Kidney epithelial cell (primary cell): Measurements from ENCODE around the gene MMRN1. TPM values are rescaled to one million over a fixed set of nuclear protein-coding genes. Genes with fewer than 3 reads are reported as not detected.

Experiments used
- DNase-seq: peaks from one replicate; pipeline ENCODE4 v3.0.0-alpha.2; 2010; ENCODE audit warnings: low read depth
- H3K27me3 ChIP-seq: 2 replicates; pipeline ENCODE4 v1.6.0; 2011; ENCODE audit warnings: low read length; ENCODE audit not compliant: control insufficient read depth, insufficient read depth
- H3K36me3 ChIP-seq: 2 replicates; pipeline ENCODE4 v1.5.1; 2011; ENCODE audit warnings: low read length; ENCODE audit not compliant: control insufficient read depth, insufficient read depth
- H3K4me3 ChIP-seq: 2 replicates; pipeline ENCODE4 v1.5.1; 2011; ENCODE audit warnings: low read depth, mild to moderate bottlenecking, control low read depth, low read length
- CTCF ChIP-seq: IDR thresholded peaks from 2 replicates; pipeline ENCODE4 v1.5.1; 2011; ENCODE audit warnings: mild to moderate bottlenecking, moderate library complexity, low read length, control low read depth, inconsistent platforms; ENCODE audit not compliant: insufficient read depth, poor library complexity, severe bottlenecking
- total RNA-seq: library from RNA; depleted of rRNA; stranded (reverse); fragments of >200 nt; gene quantifications from 2 replicates; pipeline ENCODE4 v1.2.3, GENCODE V29; 2015

Gene MMRN1
- total RNA-seq, 1 donor from 2014 or later: not detected

DNA sequence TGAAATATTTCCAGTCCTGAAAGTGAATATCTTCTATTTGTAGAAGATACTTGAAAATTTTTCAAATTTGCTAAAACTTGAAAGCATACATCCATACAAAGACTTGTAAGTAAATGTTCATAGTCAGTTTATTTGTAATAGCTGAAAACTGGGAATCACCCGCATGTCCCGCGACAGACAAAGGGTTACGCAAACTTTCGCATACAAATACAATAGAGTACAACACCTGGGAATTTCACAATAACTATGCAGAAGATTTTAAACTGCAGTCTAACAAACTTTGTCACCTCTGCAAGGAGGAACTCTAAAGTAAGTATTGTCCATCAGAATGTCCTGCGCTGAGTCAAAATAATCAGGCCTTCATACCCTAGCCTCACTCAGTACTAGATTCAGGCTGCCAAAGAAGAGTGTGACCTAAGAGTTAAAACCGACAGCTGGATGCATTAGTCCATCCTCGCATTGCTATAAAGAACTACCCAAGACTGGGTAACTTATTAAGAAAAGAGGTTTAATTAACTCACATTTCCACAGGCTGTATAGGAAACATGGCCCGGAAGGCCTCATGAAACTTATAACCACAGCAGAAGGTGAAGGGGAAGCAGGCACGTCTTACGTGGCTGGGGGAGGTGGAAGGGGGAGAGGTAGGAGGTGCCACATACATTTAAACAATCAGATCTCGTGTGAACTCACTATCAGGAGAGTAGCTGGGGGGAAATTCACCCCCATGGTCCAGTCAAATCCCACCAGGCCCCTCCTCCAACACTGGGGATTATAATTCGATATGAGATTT lies 60.4 kb downstream of the MMRN1 start:
- no peak for DNase-seq
- Histone ChIP-seq H3K4me3 (no peak overlapping the region), H3K27me3 (no peaks in the 10 kb centered on the region), H3K36me3 (no peaks in the 10 kb centered on the region)
- TF ChIP-seq CTCF: no peak

DNA sequence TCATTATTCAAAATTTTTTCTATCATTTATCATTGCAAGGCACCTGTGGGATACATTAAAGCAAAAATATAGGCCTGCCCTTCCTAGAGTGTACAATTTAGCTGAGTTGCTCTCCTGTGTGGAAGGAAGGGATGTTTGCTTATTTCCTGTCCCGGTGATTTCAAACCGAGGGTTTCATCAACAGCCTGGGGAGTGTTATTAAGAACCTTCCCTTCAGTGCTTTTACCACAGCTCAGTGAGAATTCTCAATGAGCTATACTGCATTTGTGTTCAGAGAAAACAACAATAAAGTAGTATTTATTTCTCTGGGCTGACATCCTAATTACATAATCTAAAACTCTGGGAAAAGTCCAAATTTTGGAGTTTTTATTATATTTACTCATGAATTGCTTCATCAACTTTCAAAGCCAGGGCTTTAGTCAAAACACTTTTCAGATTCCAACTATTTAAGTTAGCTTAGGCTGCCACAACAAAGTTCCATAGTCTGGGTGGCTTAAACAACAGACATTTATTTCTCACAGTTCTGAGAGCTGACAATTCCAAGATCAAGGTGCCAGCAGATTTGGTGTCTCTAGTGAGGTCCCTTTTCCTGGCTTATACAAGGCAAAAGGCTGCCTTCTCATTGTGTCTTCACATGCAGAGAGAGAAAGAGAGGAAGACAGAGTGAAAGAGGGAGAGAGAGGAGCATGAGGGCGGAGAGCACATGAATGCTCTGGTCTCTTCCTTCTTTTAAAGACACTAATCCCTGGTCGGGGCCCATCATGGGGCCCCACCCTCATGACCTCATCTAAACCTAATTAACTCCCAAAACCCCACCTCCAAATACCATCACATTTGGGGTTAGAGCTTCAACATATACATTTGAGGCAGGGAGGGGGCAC lies 62.6 kb downstream of the MMRN1 start:
- no peak overlapping the region for H3K4me3 ChIP-seq
- no peaks in the 10 kb centered on the region for H3K36me3 ChIP-seq
- no peak for TF ChIP-seq CTCF
- no peaks in the 10 kb centered on the region for H3K27me3 ChIP-seq
- no peak for DNase-seq

- Histone ChIP-seq H3K4me3 (no peak overlapping the region), H3K36me3 (no peaks in the 10 kb centered on the region), H3K27me3 (no peaks in the 10 kb centered on the region)
- TF ChIP-seq CTCF: no peak
- no peak for DNase-seq
These were observed 87.2 kb downstream of the MMRN1 start for GRCh38 chr4:89981789-89982334.

DNA sequence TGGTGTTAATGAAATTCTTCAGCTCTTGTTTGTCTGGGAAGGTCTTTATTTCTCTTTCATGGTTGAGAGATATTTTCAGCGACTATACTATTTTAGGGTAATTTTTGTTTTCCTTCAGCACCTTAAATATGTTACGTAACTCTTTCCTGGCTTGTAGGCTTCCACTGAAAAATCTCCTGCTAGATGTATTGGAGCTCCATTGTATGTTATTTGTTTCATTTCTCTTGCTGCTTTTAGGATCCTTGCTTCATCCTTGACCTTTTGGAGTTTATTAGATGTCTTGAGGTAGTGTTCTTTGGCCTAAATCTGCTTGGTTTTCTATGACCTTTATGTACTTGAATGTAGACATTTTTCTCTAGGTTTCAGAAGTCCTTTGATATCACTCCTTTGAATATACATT lies 93.6 kb downstream of the MMRN1 start:
- no peak for TF ChIP-seq CTCF
- no peaks in the 10 kb centered on the region for H3K36me3 ChIP-seq
- no peak overlapping the region for H3K4me3 ChIP-seq
- no peaks in the 10 kb centered on the region for H3K27me3 ChIP-seq
- DNase-seq: no peak

- DNase-seq: peak; percentile 44
- Histone ChIP-seq H3K4me3 (no peak overlapping the region), H3K27me3 (no peaks in the 10 kb centered on the region), H3K36me3 (no peaks in the 10 kb centered on the region)
- no peak for TF ChIP-seq CTCF
These were observed 98.1 kb downstream of the MMRN1 start for GRCh38 chr4:89992744-89993143.
